NOMO-1 treated with DMSO at 0.1 percent for 48 hours (cell line): ENCODE results near the gene OR8B12.

Experiments used
- DNase-seq: peaks from one replicate; lab custom pipeline; 2025; ENCODE audit not compliant: unreplicated experiment; lab: John Stamatoyannopoulos, UW

Gene OR8B12

DNA sequence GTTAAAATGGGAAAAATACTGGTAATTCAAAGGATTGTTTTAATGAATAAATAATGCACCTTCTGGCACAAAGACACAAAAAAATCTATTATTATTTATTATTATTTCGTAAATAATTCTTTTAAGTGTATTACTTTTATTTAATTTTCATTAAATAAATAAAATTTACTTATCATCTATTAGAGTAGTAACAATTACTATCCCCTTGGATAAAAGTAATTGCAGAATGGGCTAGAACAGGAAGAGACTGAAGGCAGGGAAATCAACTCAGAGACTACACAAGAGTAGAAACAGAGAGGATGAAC, 23.0 kb downstream of the OR8B12 start:
- DNase-seq, result no peak

GRCh38 chr11:124519850-124520549, 23.5 kb downstream of the OR8B12 start:
- DNase-seq, result no peak

DNA sequence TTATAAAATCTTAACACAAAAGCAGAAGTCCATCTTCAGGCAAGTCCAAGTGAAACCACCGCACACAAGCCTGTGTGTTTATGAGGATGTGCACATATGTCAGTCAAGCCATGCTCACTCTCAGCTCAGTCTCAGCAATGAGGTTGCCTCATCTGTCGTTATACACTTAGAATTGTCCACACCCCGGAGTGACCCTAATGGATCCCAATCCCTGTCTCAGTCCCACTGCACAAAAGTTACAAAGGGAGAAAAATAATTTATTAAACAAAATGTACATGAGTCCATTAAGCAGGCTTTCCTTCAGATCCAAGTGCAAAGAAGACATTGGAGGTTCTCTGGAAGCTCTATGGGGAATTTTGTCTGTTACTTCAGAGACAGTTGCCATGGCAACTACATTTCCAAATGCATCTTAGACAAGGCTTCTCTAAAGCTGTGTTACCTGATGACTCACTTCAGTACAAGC, 24.4 kb downstream of the OR8B12 start:
- DNase-seq, result peak; percentile 55

DNA sequence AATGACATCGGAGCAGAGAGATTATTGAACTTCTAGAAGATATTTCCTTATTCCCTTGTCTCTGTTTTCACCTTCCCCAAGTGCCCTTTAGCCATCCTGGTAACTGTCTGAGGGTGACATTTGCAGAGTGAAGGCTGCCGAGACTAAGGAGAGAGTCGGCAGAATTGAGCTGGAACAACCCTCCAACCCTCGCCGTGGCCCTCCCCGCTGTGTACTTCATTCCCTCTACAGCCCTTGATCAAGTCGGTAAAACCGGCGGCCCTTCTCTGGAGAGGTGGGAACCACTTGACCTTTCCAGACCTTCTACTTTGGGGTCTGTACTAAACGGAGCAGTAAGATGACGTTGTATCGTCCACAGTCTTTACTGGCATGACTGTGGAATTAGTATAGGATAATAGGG, 26.1 kb downstream of the OR8B12 start:
- no peak for DNase-seq

- peak; percentile 76 for DNase-seq
Observed at GRCh38 chr11:124514675-124515074, 28.8 kb downstream of the OR8B12 start.

GRCh38 chr11:124514131-124514530, 29.3 kb downstream of the OR8B12 start:
- no peak for DNase-seq

DNA sequence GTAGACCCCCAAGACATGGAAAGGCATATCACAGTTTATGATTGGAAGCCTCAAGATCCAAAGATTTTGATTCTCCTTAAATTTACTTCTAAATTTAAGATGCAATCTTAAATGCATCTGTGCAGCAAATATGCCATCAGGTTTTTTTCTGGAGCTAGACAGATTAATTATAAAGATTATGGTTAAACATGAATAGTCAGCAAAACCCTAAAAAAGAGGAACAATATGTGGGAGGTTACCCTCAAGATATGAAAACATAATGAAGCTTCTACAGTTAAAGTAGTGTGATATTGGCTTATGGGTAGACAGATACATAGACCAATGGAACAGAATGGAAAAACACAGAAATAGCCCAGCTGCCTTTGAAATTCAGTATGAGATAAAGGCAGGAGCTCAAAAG, 31.7 kb downstream of the OR8B12 start:
- DNase-seq, result no peak

DNA sequence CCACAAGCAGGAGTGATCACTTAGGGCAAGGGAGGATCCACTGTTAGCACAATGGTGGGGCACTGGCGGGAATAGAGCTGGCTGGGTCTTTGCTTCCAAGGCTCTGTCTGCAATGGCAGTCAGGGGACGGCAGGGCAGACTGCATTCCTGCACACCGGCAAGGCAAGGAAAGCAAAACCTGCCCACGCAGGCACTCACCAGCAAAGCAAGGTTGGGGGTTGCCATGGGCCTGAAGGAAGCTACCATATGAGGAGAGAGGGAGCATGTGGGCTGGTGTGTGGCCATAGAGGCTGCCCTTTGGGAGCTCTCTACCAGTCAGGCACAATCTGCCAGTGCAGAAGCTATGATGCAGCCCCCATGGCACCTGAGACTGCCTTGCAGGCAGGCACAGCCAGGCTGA, 33.2 kb downstream of the OR8B12 start:
- no peak for DNase-seq

DNA sequence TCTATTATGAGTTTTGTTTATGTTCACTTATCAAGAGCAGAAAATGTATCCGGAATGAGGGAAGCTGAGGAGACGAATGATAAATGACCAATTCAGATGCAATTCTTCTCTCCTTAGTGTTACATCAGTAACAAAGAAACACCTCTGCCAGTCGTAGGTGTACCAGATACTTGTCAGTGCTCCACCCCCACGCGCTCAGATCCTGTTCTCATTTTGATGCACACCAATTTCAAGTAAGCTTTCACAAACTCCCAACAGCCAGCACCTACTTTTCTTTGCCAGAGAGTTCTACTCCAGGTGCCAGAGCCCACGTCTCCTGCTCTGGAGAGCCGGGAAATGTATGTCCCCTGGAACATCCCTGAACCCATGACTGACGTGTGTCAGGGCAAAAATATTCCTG, 43.7 kb downstream of the OR8B12 start:
- no peak for DNase-seq

GRCh38 chr11:124493016-124493655, 50.3 kb downstream of the OR8B12 start:
- DNase-seq, result no peak
